GM19455 (cell line): ENCODE measurements around the gene SH3BP1.
A peak's percentile ranks its signal among the peaks of the same experiment; 100 is the strongest.
"Not testable (repeated sequence)": the region's sequence is repeated elsewhere in the genome, so short reads cannot be mapped to it uniquely, and the experiment has no call there.

Experiments used
- ATAC-seq: cut with Tn5 transposase; IDR thresholded peaks from one replicate; pipeline ENCODE4 v1.9.1; 2021; ENCODE audit not compliant: unreplicated experiment

The SH3BP1 gene

GRCh38 chr22:37633089-37633624 is 6.3 kb upstream of the SH3BP1 start:
- peak; percentile 52 for ATAC-seq

GRCh38 chr22:37633625-37634416 is 5.6 kb upstream of the SH3BP1 start:
- peak; percentile 47 for ATAC-seq

GRCh38 chr22:37634417-37634924 is 5.0 kb upstream of the SH3BP1 start:
- ATAC-seq: no peak

GRCh38 chr22:37635157-37635556 is 4.3 kb upstream of the SH3BP1 start:
- ATAC-seq: no peak

GRCh38 chr22:37636186-37636948 is 3.1 kb upstream of the SH3BP1 start:
- ATAC-seq: no peak

- no peak for ATAC-seq
Observed at GRCh38 chr22:37636949-37637273, 2.6 kb upstream of the SH3BP1 start.

- no peak for ATAC-seq
Observed at GRCh38 chr22:37638391-37639069, 939 bp upstream of the SH3BP1 start.

- no peak for ATAC-seq
Observed at GRCh38 chr22:37639771-37640590, 512 bp downstream of the SH3BP1 start.

GRCh38 chr22:37640591-37641560 is 1.4 kb downstream of the SH3BP1 start:
- ATAC-seq: no peak

- no peak for ATAC-seq
Observed at GRCh38 chr22:37641561-37641949, 2.1 kb downstream of the SH3BP1 start.

- no peak for ATAC-seq
Observed at GRCh38 chr22:37643225-37643847, 3.9 kb downstream of the SH3BP1 start.

GRCh38 chr22:37647317-37647716 is 7.8 kb downstream of the SH3BP1 start:
- no peak for ATAC-seq

GRCh38 chr22:37647928-37648327 is 8.5 kb downstream of the SH3BP1 start:
- ATAC-seq: no peak

GRCh38 chr22:37650463-37651136 is 11.1 kb downstream of the SH3BP1 start:
- no peak for ATAC-seq

GRCh38 chr22:37654563-37655251 is 15.2 kb downstream of the SH3BP1 start:
- no peak for ATAC-seq

GRCh38 chr22:37655252-37655563 is 15.7 kb downstream of the SH3BP1 start:
- no peak for ATAC-seq

GRCh38 chr22:37656583-37656982 is 17.1 kb downstream of the SH3BP1 start:
- not testable (repeated sequence) for ATAC-seq

- ATAC-seq: no peak
Observed at GRCh38 chr22:37657590-37658132, 18.2 kb downstream of the SH3BP1 start.
